K562 (cell line): ENCODE results near the gene TBL1X.

Experiments
- EHMT2 ChIP-seq: fragments of 450-650 bp; IDR thresholded peaks from 2 replicates; pipeline ENCODE4 v1.6.1; 2018; ENCODE audit warnings: antibody characterized with exemption
- EP300 ChIP-seq: IDR thresholded peaks from 2 replicates; pipeline ENCODE4 v1.6.1; 2012; ENCODE audit warnings: low read length, improper control_type of control experiment
- MAFF ChIP-seq: IDR thresholded peaks from 2 replicates; pipeline ENCODE4 v1.6.1; 2012; ENCODE audit warnings: low read length, improper control_type of control experiment
- MEIS2 ChIP-seq: fragments of 450-650 bp; IDR thresholded peaks from 2 replicates; pipeline ENCODE4 v1.6.1; 2014; ENCODE audit warnings: mild to moderate bottlenecking; ENCODE audit not compliant: partially characterized antibody
- MYBL2 ChIP-seq, 2 experiments: fragments of 450-650 bp in 1 of 2; sonication (generic) in 1 of 2; formaldehyde crosslinking in 1 of 2; IDR thresholded peaks; 2 replicates each; pipeline versions ENCODE4 v1.6.1 to v1.8.1; 2017 to 2022; ENCODE audit warnings: borderline replicate concordance in 1 of 2, inconsistent platforms in 1 of 2, low read depth in 1 of 2, mild to moderate bottlenecking in 1 of 2, missing genetic modification reagents in 1 of 2, moderate library complexity in 1 of 2
- POLR2AphosphoS5 ChIP-seq: IDR thresholded peaks from 2 replicates; pipeline ENCODE4 v1.6.1; 2011; ENCODE audit warnings: mild to moderate bottlenecking, low read depth, low read length, moderate library complexity; ENCODE audit not compliant: control insufficient read depth, insufficient read depth
- ZNF76 ChIP-seq: fragments of 250-450 bp; sonication (Bioruptor Pico); IDR thresholded peaks from 2 replicates; pipeline ENCODE4 v1.4.0; 2020; ENCODE audit warnings: mild to moderate bottlenecking, moderate library complexity, borderline replicate concordance
- TF ChIP-seq, protein P1 (sequence below): sonication (generic); formaldehyde crosslinking; IDR thresholded peaks from 2 replicates; pipeline ENCODE4 v1.9.0; 2022; ENCODE audit warnings: mild to moderate bottlenecking, missing genetic modification reagents
- TF ChIP-seq, protein P2 (sequence below), 3 experiments: IDR thresholded peaks in 2 of 3; conservative IDR thresholded peaks in 1 of 3; 2 replicates each; pipeline ENCODE4 v1.5.1; 2011 to 2012; ENCODE audit warnings: low read length in 3 of 3, mild to moderate bottlenecking in 3 of 3, control low read depth in 2 of 3, improper control_type of control experiment in 1 of 3, inconsistent platforms in 1 of 3, low read depth in 1 of 3, mixed read lengths in 1 of 3, moderate library complexity in 1 of 3; ENCODE audit not compliant: insufficient read depth in 2 of 3
- TF ChIP-seq, protein P3 (sequence below): fragments of 250-450 bp; sonication (Bioruptor Pico); IDR thresholded peaks from 2 replicates; pipeline ENCODE4 v1.5.0; 2021; ENCODE audit warnings: mild to moderate bottlenecking, borderline replicate concordance

- TF ChIP-seq ZNF76 (CRISPR knock-in tag) (no peak), EHMT2 (no peak), EP300 (no peak), POLR2AphosphoS5 (no peak), MAFF (no peak), MYBL2 (IDR thresholded peaks at IDR 0.05; ENCODE audit: low read depth) (no peak), MYBL2 (CRISPR knock-in tag; IDR thresholded peaks at IDR 0.05; ENCODE audit: borderline replicate concordance) (no peak), MEIS2 (no peak)
- TF ChIP-seq, protein P1, sequence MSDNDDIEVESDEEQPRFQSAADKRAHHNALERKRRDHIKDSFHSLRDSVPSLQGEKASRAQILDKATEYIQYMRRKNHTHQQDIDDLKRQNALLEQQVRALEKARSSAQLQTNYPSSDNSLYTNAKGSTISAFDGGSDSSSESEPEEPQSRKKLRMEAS (CRISPR knock-in tag) = no peak
- TF ChIP-seq, protein P2, sequence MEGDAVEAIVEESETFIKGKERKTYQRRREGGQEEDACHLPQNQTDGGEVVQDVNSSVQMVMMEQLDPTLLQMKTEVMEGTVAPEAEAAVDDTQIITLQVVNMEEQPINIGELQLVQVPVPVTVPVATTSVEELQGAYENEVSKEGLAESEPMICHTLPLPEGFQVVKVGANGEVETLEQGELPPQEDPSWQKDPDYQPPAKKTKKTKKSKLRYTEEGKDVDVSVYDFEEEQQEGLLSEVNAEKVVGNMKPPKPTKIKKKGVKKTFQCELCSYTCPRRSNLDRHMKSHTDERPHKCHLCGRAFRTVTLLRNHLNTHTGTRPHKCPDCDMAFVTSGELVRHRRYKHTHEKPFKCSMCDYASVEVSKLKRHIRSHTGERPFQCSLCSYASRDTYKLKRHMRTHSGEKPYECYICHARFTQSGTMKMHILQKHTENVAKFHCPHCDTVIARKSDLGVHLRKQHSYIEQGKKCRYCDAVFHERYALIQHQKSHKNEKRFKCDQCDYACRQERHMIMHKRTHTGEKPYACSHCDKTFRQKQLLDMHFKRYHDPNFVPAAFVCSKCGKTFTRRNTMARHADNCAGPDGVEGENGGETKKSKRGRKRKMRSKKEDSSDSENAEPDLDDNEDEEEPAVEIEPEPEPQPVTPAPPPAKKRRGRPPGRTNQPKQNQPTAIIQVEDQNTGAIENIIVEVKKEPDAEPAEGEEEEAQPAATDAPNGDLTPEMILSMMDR (IDR thresholded peaks at IDR 0.05 in 2 of 3, conservative IDR thresholded peaks at IDR 0.05 in 1 of 3; ENCODE audit: insufficient read depth in 2 of 3, low read depth in 1 of 3, low read length in 3 of 3) = no peak
- TF ChIP-seq, protein P3, sequence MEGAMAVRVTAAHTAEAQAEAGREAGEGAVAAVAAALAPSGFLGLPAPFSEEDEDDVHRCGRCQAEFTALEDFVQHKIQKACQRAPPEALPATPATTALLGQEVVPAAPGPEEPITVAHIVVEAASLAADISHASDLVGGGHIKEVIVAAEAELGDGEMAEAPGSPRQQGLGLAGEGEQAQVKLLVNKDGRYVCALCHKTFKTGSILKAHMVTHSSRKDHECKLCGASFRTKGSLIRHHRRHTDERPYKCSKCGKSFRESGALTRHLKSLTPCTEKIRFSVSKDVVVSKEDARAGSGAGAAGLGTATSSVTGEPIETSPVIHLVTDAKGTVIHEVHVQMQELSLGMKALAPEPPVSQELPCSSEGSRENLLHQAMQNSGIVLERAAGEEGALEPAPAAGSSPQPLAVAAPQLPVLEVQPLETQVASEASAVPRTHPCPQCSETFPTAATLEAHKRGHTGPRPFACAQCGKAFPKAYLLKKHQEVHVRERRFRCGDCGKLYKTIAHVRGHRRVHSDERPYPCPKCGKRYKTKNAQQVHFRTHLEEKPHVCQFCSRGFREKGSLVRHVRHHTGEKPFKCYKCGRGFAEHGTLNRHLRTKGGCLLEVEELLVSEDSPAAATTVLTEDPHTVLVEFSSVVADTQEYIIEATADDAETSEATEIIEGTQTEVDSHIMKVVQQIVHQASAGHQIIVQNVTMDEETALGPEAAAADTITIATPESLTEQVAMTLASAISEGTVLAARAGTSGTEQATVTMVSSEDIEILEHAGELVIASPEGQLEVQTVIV (CRISPR knock-in tag) = no peak
Measured at GRCh38 chrX:9651737-9652136, 186.9 kb downstream of the TBL1X start.
